Tibial nerve (tissue), 3 donors: ENCODE measurements around the gene HINT2.

ENCODE experiments used
- CTCF ChIP-seq, 5 experiments: fragments of 200-600 bp in 3 of 5; fragments of 450-650 bp in 2 of 5; sonication (generic) in 3 of 5; IDR thresholded peaks; one replicate each; pipeline ENCODE4 v1.5.1; 2016 to 2019; ENCODE audit warnings: antibody characterized with exemption in 5 of 5, mild to moderate bottlenecking in 3 of 5, moderate library complexity in 2 of 5
- POLR2A ChIP-seq, 2 donors: fragments of 450-650 bp; IDR thresholded peaks; one replicate each; pipeline ENCODE4 v1.6.1; 2017; ENCODE audit warnings: antibody characterized with exemption in 2 of 2, mild to moderate bottlenecking in 2 of 2, moderate library complexity in 2 of 2

- no peak for TF ChIP-seq CTCF (IDR thresholded peaks at IDR 0.05)
- no peak for TF ChIP-seq POLR2A (IDR thresholded peaks at IDR 0.05)
Observed at GRCh38 chr9:35798658-35799374, 16.0 kb downstream of the HINT2 start.
